Measurements from ENCODE around the gene AGBL1.

AGBL1 gene

DNA sequence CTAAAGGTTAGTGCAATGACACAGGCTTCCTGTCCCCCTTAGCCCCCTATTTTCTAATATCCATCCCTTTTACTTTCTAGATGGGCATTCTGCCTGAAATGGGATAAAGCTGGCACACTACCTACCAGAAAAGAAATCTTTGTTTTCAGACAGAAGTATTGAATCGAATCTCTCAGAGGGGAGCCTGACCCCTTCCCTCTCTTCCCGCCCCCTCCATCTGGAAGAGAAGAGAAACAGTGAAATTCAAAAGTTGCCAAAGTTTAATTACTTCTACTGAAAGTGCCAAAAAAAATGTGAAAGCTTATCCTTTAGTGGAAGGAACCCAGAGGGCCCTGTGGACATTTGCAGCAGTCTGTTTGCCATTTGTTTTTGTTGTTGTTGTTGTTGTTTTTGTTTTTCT is 523.8 kb downstream of the AGBL1 start:
- no peak for DNase-seq (ENCODE audit: low read depth, low spot score)
- no peak overlapping the region for H3K4me3 ChIP-seq (ENCODE audit: low read depth, low read length)
- in situ Hi-C loops (cut with HindIII; ENCODE audit: low sequenced_read_pairs): no loop called here
- TF ChIP-seq CTCF (IDR thresholded peaks at IDR 0.05; ENCODE audit: low read depth, low read length): no peak

DNA sequence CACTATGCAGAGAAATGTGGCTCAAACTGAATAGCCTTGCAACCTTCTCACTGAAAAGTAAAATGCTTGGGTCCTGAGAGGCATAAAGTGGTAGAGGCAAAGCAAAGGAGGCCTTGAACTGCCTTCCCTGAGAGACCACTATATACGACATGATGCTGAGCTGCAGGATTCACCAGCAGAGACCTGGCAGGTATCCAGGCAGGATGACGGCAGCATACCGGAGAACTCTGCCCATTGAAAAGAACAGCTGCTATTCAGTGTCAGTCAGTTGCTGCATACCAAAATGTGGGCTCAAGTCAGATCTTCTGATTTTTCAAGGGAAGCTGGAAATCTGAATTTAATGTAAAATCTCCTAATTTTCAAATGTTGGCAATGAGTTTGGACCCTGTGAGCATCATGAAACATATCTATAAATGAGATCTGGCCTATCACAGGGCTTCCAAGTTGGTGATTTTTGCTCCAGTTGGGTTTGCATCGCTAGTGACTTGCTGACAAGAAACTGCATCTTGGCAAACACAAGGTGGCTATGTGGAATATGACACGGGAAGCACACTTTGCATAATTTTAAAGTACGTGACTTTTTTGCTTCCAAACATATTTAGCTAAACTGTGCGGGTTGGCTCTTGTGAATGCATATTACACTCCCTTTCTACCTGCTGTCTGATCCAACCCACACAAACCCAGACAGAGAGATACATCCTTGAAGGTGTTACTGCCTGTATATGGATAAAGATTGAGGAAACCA is 529.0 kb downstream of the AGBL1 start:
- in situ Hi-C loops (cut with HindIII; ENCODE audit: low sequenced_read_pairs): no loop called here
- no peak for TF ChIP-seq CTCF (IDR thresholded peaks at IDR 0.05; ENCODE audit: low read depth, low read length)
- no peak overlapping the region for H3K4me3 ChIP-seq (ENCODE audit: low read depth, low read length)
- peak; percentile 60 for DNase-seq (ENCODE audit: low read depth, low spot score)

GRCh38 chr15:86609275-86609674 is 529.6 kb downstream of the AGBL1 start:
- H3K4me3 ChIP-seq (ENCODE audit: low read depth, low read length): no peak overlapping the region
- in situ Hi-C loops (cut with HindIII; ENCODE audit: low sequenced_read_pairs): no loop called here
- no peak for TF ChIP-seq CTCF (IDR thresholded peaks at IDR 0.05; ENCODE audit: low read depth, low read length)
- no peak for DNase-seq (ENCODE audit: low read depth, low spot score)

DNA sequence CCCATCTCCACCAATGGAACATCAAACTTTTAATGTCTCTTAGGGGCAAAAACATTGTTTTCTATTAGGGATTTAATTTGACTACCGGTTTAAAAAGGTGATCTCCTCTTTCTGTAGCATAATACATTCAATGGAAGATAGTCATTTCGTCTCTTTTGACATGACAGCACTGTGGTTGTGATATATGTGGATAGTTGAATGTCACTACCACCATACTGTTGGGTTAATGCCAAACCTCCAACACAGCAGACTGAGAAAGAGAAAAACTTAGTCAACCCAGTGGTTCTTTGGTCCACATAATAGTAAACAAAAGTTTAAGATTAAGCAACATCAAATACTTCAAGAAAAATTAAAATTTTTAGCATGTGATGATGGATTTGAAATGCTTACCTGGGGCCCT is 530.4 kb downstream of the AGBL1 start:
- in situ Hi-C loops (cut with HindIII; ENCODE audit: low sequenced_read_pairs): no loop called here

DNA sequence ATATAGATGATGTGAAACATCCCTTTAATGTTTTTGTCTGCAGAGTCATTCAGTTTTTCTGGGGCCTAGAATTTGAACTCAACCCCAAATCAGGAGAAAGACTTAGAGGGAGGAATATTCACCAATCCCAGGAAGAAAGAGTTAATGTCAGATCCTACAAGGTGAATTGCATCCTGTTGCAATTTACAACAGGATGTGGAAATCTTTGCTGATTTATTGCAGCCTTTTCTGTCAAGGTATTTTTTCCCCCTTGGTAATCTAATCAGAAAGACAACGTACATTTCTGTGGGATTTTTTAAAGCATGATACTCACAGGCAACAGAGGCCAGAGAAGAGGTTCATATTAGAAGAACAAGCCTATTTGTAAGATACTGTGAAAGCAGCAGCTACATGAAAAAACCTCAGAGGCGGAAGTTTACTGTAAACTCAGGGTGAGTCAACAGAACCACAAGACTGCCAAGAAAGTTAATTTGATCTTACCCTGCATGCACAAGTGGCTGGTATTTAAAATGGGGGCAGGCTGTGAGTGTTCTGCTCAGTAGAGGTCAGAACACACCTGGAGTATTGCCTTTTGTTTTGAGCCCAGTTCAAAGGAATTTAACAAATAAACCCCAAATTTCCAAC is 531.9 kb downstream of the AGBL1 start:
- in situ Hi-C loops (cut with HindIII; ENCODE audit: low sequenced_read_pairs): no loop called here
- no peak for TF ChIP-seq CTCF (IDR thresholded peaks at IDR 0.05; ENCODE audit: low read depth, low read length)
- DNase-seq (ENCODE audit: low read depth, low spot score): peak; percentile 48
- H3K4me3 ChIP-seq (ENCODE audit: low read depth, low read length): no peak overlapping the region

More for the DNA sequence above, 530.4 kb downstream of the AGBL1 start:
- TF ChIP-seq CTCF (IDR thresholded peaks at IDR 0.05; ENCODE audit: low read depth, low read length): no peak
- H3K4me3 ChIP-seq (ENCODE audit: low read depth, low read length): no peak overlapping the region
- DNase-seq (ENCODE audit: low read depth, low spot score): no peak

- in situ Hi-C loops (cut with HindIII; ENCODE audit: low sequenced_read_pairs): no loop called here
- TF ChIP-seq CTCF (IDR thresholded peaks at IDR 0.05; ENCODE audit: low read depth, low read length): no peak
- no peak overlapping the region for H3K4me3 ChIP-seq (ENCODE audit: low read depth, low read length)
- no peak for DNase-seq (ENCODE audit: low read depth, low spot score)
These were observed 535.7 kb downstream of the AGBL1 start for GRCh38 chr15:86615411-86615810.

All from astrocyte of the spinal cord (primary cell).